ENCODE measurements around the gene OR6F1.
"Not testable (repeated sequence)": the region's sequence is repeated elsewhere in the genome, so short reads cannot be mapped to it uniquely, and the experiment has no call there.

Gene OR6F1

GRCh38 chr1:247716546-247716945, at the start of gene OR6F1:
Gene OR6F1 (minus strand): TSS chr1:247716646. CDS start chr1:247712755, 3,891 bp downstream.
- Histone ChIP-seq H3K9ac (ENCODE audit: low read depth, low read length, poor library complexity, severe bottlenecking) (no peak within 1 kb of the TSS), H2AFZ (ENCODE audit: low read length) (no peak within 1 kb of the TSS), H3K4me1 (ENCODE audit: insufficient read depth, low read length, poor library complexity, severe bottlenecking) (no peaks in the 10 kb centered on the region), H3K36me3 (ENCODE audit: insufficient read depth, low read length) (no peaks in the 10 kb centered on the region), H3K9me3 (ENCODE audit: insufficient read depth, low read depth, low read length) (no peaks in the 10 kb centered on the region), H3K79me2 (ENCODE audit: insufficient read depth, low read length) (no peaks in the 10 kb centered on the region), H3K9me2 (replicated peaks; ENCODE audit: low read depth, low read length) (no peaks in the 10 kb centered on the region), H3F3A (ENCODE audit: low read depth) (no peaks in the 10 kb centered on the region), H3K27me3 (ENCODE audit: insufficient read depth, low read length, poor library complexity, severe bottlenecking) (no peaks in the 10 kb centered on the region), H4K20me1 (ENCODE audit: insufficient read depth, low read length, poor library complexity, severe bottlenecking) (no peaks in the 10 kb centered on the region), H3K4me3 (ENCODE audit: low read length, poor library complexity, severe bottlenecking) (no peak within 1 kb of the TSS), H3K4me2 (ENCODE audit: low read depth, low read length, poor library complexity, severe bottlenecking) (no peak within 1 kb of the TSS)
- TF ChIP-seq EZH2phosphoT487 (IDR thresholded peaks at IDR 0.05; ENCODE audit: borderline replicate concordance), result no peak
- TF ChIP-seq, protein P1, sequence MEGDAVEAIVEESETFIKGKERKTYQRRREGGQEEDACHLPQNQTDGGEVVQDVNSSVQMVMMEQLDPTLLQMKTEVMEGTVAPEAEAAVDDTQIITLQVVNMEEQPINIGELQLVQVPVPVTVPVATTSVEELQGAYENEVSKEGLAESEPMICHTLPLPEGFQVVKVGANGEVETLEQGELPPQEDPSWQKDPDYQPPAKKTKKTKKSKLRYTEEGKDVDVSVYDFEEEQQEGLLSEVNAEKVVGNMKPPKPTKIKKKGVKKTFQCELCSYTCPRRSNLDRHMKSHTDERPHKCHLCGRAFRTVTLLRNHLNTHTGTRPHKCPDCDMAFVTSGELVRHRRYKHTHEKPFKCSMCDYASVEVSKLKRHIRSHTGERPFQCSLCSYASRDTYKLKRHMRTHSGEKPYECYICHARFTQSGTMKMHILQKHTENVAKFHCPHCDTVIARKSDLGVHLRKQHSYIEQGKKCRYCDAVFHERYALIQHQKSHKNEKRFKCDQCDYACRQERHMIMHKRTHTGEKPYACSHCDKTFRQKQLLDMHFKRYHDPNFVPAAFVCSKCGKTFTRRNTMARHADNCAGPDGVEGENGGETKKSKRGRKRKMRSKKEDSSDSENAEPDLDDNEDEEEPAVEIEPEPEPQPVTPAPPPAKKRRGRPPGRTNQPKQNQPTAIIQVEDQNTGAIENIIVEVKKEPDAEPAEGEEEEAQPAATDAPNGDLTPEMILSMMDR (conservative IDR thresholded peaks at IDR 0.05; ENCODE audit: low read length), result no peak

- Histone ChIP-seq H3K9ac (ENCODE audit: low read depth, low read length, poor library complexity, severe bottlenecking) (no peak within 1 kb of the TSS), H3K27me3 (ENCODE audit: insufficient read depth, low read length, poor library complexity, severe bottlenecking) (no peaks in the 10 kb centered on the region), H3F3A (ENCODE audit: low read depth) (no peaks in the 10 kb centered on the region), H3K36me3 (ENCODE audit: insufficient read depth, low read length) (no peaks in the 10 kb centered on the region), H3K9me2 (replicated peaks; ENCODE audit: low read depth, low read length) (no peaks in the 10 kb centered on the region), H3K9me3 (ENCODE audit: insufficient read depth, low read depth, low read length) (no peaks in the 10 kb centered on the region), H3K4me2 (ENCODE audit: low read depth, low read length, poor library complexity, severe bottlenecking) (no peak within 1 kb of the TSS), H2AFZ (ENCODE audit: low read length) (no peak within 1 kb of the TSS), H3K4me3 (ENCODE audit: low read length, poor library complexity, severe bottlenecking) (no peak within 1 kb of the TSS), H3K4me1 (ENCODE audit: insufficient read depth, low read length, poor library complexity, severe bottlenecking) (no peaks in the 10 kb centered on the region), H4K20me1 (ENCODE audit: insufficient read depth, low read length, poor library complexity, severe bottlenecking) (no peaks in the 10 kb centered on the region), H3K79me2 (ENCODE audit: insufficient read depth, low read length) (no peaks in the 10 kb centered on the region)
- no peak for TF ChIP-seq EZH2phosphoT487 (IDR thresholded peaks at IDR 0.05; ENCODE audit: borderline replicate concordance)
Measured at GRCh38 chr1:247760456-247760855, 44.0 kb upstream of the OR6F1 start, which contains the start of gene OR1C1. Gene OR1C1 (minus strand): TSS chr1:247760556. CDS start chr1:247758406, 2,150 bp downstream.

- H2AFZ ChIP-seq (ENCODE audit: low read length); H3K9ac ChIP-seq (ENCODE audit: low read depth, low read length, poor library complexity, severe bottlenecking); H4K20me1 ChIP-seq (ENCODE audit: insufficient read depth, low read length, poor library complexity, severe bottlenecking); H3K36me3 ChIP-seq (ENCODE audit: insufficient read depth, low read length); H3K27me3 ChIP-seq (ENCODE audit: insufficient read depth, low read length, poor library complexity, severe bottlenecking); H3F3A ChIP-seq (ENCODE audit: low read depth); H3K79me2 ChIP-seq (ENCODE audit: insufficient read depth, low read length); H3K9me2 ChIP-seq (replicated peaks; ENCODE audit: low read depth, low read length); H3K4me1 ChIP-seq (ENCODE audit: insufficient read depth, low read length, poor library complexity, severe bottlenecking); H3K4me2 ChIP-seq (ENCODE audit: low read depth, low read length, poor library complexity, severe bottlenecking); H3K9me3 ChIP-seq (ENCODE audit: insufficient read depth, low read depth, low read length); H3K4me3 ChIP-seq (ENCODE audit: low read length, poor library complexity, severe bottlenecking): not testable (repeated sequence)
Measured at GRCh38 chr1:247754311-247754710, 37.9 kb upstream of the OR6F1 start.

DNA sequence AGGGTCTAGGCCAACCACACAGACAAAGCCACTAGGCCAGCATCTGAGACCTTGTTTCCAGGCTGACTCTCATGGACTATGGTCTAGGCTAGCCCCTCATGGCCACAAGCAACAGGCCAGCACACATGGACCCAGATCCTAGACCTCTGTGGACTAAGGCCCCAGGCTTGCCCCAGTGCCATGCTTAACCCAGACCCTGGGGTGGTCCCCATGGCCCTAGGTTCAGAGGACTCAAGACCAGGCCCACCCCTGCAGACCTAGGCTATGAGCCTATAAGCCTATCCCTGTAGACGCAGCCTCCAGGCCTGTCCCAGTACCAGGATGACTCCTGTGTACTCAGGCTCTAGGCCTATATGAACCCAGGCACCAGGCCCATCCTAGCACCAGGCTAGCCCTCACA, 33.4 kb upstream of the OR6F1 start:
- Histone ChIP-seq H2AFZ (ENCODE audit: low read length) (no peak overlapping the region), H3K4me1 (ENCODE audit: insufficient read depth, low read length, poor library complexity, severe bottlenecking) (no peaks in the 10 kb centered on the region), H3K9me2 (replicated peaks; ENCODE audit: low read depth, low read length) (no peaks in the 10 kb centered on the region), H3K79me2 (ENCODE audit: insufficient read depth, low read length) (no peaks in the 10 kb centered on the region), H3F3A (ENCODE audit: low read depth) (no peaks in the 10 kb centered on the region), H3K4me2 (ENCODE audit: low read depth, low read length, poor library complexity, severe bottlenecking) (no peak overlapping the region), H3K27me3 (ENCODE audit: insufficient read depth, low read length, poor library complexity, severe bottlenecking) (no peaks in the 10 kb centered on the region), H3K36me3 (ENCODE audit: insufficient read depth, low read length) (no peaks in the 10 kb centered on the region), H4K20me1 (ENCODE audit: insufficient read depth, low read length, poor library complexity, severe bottlenecking) (no peaks in the 10 kb centered on the region), H3K4me3 (ENCODE audit: low read length, poor library complexity, severe bottlenecking) (no peak overlapping the region), H3K9ac (ENCODE audit: low read depth, low read length, poor library complexity, severe bottlenecking) (no peak overlapping the region), H3K9me3 (ENCODE audit: insufficient read depth, low read depth, low read length) (peaks cover 7% of the 10 kb centered on the region; the same call in 1 of the 2 replicates)
- TF ChIP-seq EZH2phosphoT487 (IDR thresholded peaks at IDR 0.05; ENCODE audit: borderline replicate concordance), result no peak
- TF ChIP-seq, protein P1 (conservative IDR thresholded peaks at IDR 0.05; ENCODE audit: low read length), result no peak
